Activated naive CD4-positive, alpha-beta T cell treated with anti-CD3 and anti-CD28 coated beads, Interleukin-2, amount 50 U/mL, for 72 hours (primary cell): ENCODE results near the gene MLC1. TPM values are rescaled to one million over a fixed set of nuclear protein-coding genes. Genes with fewer than 3 reads are reported as not detected.

ENCODE experiments used
- ATAC-seq, 2 donors: fragments of 150-1000 bp; cut with Tn5 transposase; 2 replicates each; pipeline ENCODE4 v1.10.0; 2021; ENCODE audit warnings: mild to moderate bottlenecking in 2 of 2, moderate library complexity in 2 of 2
- DNase-seq, 2 donors: peaks; one replicate each; pipeline ENCODE4 v3.0.0; 2021 to 2022; ENCODE audit warnings: low spot score in 2 of 2
- H3K27ac Mint-ChIP-seq, 2 donors: one replicate each; pipeline ENCODE4 v1.8.0; 2022; ENCODE audit warnings: mild to moderate bottlenecking in 2 of 2, mixed read lengths in 2 of 2
- H3K36me3 Mint-ChIP-seq, 2 donors: one replicate each; pipeline ENCODE4 v1.8.0; 2022; ENCODE audit warnings: mixed read lengths in 2 of 2
- H3K9me3 Mint-ChIP-seq, 2 donors: one replicate each; pipeline ENCODE4 v1.8.0; 2022; ENCODE audit warnings: mixed read lengths in 2 of 2
- total RNA-seq, 2 donors: library from RNA; stranded (reverse); gene quantifications; one replicate each; pipeline ENCODE4 v1.2.3, GENCODE V29; 2022

Gene MLC1
- total RNA-seq, 2 donors from 2014 or later = 0.29 TPM; not detected in 1

GRCh38 chr22:50072167-50072555 lies 13.1 kb downstream of the MLC1 start:
- DNase-seq = no peak
- Mint-ChIP-seq H3K36me3 (no peaks in the 10 kb centered on the region), H3K27ac (no peak overlapping the region), H3K9me3 (no peaks in the 10 kb centered on the region)
- ATAC-seq = no peak

- Mint-ChIP-seq H3K36me3 (no peaks in the 10 kb centered on the region), H3K27ac (no peak overlapping the region), H3K9me3 (no peaks in the 10 kb centered on the region)
- no peak for DNase-seq
- ATAC-seq = no peak
These were observed 13.6 kb downstream of the MLC1 start for GRCh38 chr22:50071432-50072166.

DNA sequence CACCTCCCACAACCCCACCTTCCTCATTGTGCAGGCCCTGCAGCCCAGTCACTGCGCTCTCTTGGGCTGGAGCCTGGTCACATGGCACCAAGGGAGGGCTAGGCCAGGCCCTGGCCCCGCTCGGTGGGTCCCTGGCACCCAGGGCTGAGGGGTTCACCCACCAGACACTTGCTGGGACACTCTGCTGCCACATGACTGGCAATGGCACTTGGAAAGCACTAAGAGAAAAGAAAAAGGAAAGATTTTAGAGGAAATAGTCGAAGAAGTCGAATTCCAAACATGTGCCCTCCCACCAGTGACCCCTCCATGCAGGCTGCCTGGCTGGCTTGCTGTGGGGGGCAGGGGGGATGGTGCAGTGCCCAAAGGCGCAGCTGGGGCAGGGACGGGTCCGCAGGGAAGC lies 14.9 kb downstream of the MLC1 start:
- Mint-ChIP-seq H3K27ac (no peak overlapping the region), H3K9me3 (no peaks in the 10 kb centered on the region), H3K36me3 (no peaks in the 10 kb centered on the region)
- DNase-seq = no peak
- no peak for ATAC-seq

DNA sequence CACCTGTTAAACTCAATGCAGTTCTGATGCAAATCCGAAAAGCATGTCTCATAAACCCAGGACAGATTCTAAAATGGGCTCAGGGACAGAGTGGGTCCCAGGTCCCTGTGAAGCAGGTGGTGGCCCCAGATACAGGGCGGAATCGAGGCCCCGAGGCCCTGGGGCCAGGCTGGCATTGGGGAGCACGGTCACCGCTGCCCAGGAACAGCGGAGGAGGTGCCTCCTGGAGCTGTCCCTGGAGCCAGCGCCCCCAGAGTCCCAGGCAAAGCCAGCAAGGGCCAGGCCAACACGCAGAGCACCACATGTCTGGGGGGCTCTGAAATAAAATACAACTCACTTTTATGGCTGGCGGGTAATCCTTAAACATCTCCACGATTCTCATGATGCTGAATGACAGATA lies 17.1 kb downstream of the MLC1 start:
- no peaks in the 10 kb centered on the region for H3K9me3 Mint-ChIP-seq
- DNase-seq (no peak), ATAC-seq (no peak)
- no peak overlapping the region for H3K27ac Mint-ChIP-seq
- no peaks in the 10 kb centered on the region for H3K36me3 Mint-ChIP-seq

DNA sequence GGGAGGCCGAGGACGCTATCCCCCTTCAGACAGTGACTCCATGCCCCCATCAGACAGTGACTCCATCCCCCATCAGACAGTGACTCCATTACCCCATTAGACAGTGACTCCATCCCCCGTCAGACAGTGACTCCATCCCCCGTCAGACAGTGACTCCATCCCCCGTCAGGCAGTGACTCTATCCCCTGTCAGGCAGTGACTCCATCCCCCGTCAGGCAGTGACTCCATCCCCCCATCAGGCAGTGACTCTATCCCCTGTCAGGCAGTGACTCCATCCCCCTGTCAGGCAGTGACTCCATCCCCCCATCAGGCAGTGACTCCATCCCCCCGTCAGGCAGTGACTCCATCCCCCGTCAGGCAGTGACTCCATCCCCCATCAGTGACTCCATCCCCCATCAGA lies 18.0 kb downstream of the MLC1 start:
- H3K36me3 Mint-ChIP-seq = no peaks in the 10 kb centered on the region
- H3K9me3 Mint-ChIP-seq = no peaks in the 10 kb centered on the region
- H3K27ac Mint-ChIP-seq = no peak overlapping the region
- ATAC-seq (no peak), DNase-seq (no peak)

DNA sequence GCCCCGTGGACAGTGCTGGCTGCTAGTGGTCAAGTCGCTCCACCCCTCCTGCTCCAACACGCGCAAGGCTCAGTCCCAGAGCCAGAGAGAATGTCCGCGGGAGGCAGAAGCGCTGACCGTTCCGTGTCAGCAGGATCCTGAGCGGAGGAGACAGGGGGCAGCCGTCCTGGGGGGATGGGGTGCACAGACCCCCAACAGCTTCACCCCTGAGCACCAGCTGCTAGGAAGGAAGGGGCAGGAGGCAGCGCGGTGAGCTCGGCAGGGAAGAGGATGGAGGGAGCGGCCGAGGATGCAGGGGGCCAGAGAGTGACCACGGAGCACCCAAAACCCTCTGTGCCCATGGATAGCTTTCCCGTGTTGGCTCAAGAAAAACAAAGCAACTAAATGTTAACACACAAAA lies 20.8 kb downstream of the MLC1 start:
- Mint-ChIP-seq H3K27ac (no peak overlapping the region), H3K9me3 (no peaks in the 10 kb centered on the region), H3K36me3 (no peaks in the 10 kb centered on the region)
- DNase-seq (no peak), ATAC-seq (no peak)

DNA sequence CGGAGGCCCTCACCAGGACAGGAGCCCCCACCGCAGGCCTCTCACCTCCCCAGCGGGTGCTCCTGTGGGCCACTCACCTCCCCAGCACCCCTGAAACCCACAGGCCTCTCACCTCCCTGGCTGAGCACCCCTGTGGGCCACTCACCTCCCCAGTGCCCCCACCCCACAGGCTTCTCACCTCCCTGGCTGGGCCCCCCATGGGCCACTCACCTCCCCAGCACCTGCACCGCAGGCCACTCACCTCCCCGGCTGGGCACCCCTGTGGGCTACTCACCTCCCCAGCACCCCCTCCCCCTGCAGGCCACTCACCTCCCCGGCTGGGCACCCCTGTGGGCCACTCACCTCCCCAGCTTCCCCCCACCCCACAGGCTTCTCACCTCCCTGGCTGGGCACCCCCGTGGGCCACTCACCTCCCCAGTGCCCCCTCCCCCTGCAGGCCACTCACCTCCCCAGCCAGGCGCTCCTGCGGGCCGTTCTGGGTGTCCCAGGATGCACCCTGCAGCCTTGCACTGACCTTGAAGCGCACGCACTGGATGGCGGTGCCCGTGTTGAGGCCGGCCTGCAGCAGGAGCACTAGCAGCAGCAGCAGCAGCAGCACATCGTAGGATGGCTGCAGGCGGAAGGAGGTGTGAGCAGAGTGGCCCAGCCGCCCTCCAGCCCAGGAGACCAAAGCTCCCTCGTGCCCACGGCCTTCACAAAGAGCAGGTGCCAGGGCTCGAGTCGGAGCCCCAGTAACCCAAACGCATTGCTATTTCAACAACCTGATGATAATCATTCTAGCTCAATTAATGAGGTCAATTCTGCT lies 21.4 kb downstream of the MLC1 start:
- no peak for ATAC-seq
- H3K9me3 Mint-ChIP-seq = no peaks in the 10 kb centered on the region
- no peak for DNase-seq
- H3K27ac Mint-ChIP-seq = no peak overlapping the region
- H3K36me3 Mint-ChIP-seq = no peaks in the 10 kb centered on the region

DNA sequence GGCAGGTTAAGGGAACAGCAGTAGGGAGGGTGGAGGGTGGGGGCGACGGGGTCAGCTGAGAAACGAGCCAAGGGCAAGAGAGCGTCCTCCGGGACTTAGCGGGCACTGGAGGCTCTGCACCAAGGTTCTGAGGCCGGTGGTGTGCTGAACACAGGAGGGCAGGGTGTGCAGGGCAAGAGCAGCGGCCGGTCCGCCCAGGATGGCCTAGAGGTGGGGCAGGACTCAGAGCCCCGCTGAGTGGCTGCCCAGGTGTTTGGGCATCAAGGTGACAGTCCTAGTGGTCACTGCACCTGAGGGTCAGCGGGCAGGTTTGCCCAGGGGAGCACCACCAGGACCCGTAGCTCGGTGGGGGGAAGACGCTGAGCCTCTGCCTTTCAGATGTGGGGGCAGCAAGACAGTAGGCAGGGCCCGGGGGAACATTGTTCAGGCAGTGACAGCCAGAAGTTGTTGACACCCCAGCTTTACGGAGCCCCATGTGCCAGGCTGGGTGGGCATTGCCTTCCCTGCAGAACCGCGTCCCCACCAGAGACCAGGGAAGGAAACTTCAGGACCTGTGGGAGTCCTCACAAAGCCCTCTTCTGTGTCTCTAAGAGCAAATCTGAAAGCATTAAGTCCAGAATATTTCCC lies 22.6 kb downstream of the MLC1 start:
- DNase-seq = no peak
- no peak for ATAC-seq
- Mint-ChIP-seq H3K9me3 (no peaks in the 10 kb centered on the region), H3K27ac (no peak overlapping the region), H3K36me3 (no peaks in the 10 kb centered on the region)

DNA sequence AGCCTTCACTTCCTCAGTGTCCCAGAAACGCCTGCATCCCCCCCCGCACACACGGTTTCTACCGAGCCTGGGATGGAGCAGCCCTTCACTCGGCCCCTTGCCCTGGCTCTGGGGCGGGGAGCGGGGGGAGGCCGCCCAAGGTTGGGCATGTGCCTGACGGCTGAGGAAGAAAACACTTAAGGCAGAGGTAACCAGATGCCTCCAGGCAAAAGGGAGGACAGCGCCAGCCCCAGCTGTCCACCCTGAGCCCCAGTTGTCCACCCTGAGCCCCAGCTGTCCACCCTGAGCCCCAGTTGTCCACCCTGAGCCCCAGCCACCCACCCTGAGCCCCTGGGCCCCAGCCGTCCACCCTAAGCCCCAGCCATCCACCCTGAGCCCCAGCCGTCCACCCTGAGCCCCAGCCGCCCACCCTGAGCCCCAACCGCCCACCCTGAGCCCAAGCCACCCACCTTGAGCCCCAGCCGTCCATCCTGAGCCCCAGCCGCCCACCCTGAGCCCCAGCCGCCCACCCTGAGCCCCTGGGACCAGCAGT lies 23.3 kb downstream of the MLC1 start:
- H3K9me3 Mint-ChIP-seq = no peaks in the 10 kb centered on the region
- ATAC-seq = no peak
- H3K27ac Mint-ChIP-seq = no peak overlapping the region

DNA sequence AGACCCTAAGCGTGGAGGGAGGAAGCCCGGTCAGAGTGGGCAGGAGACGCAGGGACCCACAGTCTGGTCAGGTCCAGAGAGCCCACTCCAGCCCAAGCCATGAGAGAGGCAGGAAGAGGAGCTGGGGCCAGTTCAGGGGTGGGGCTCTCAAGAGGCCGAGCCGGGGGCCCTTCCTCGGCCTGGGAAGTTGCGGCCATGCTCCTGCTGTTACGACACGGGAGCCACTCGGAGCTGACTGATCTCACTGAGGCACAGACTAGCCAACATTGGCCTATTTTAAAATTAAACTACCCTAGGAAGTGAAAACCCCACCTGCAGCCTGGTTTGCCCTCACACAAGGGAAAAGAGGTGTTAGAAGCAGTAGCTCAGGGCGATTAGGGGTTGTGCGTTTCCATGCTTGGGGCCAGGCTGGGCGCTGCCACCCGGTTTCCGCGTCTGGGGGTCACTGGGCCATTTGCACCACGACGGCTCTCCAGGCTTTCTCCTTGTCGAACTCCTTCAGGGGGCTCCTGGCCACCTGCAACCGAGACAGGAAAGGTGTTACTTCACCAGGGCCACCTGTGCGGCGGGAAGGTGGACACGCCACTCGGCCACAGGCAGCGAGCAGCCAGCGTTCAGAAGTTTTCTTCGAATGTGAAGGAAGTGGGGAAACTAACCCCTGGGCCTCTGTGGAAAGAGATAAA lies 23.9 kb downstream of the MLC1 start:
- H3K36me3 Mint-ChIP-seq = no peaks in the 10 kb centered on the region
- no peak for DNase-seq
- no peak overlapping the region for H3K27ac Mint-ChIP-seq
- no peaks in the 10 kb centered on the region for H3K9me3 Mint-ChIP-seq
- ATAC-seq = no peak

More for the DNA sequence above, 23.3 kb downstream of the MLC1 start:
- H3K36me3 Mint-ChIP-seq = no peaks in the 10 kb centered on the region
- DNase-seq = no peak

- no peaks in the 10 kb centered on the region for H3K36me3 Mint-ChIP-seq
- DNase-seq (no peak), ATAC-seq (no peak)
- no peak overlapping the region for H3K27ac Mint-ChIP-seq
- no peaks in the 10 kb centered on the region for H3K9me3 Mint-ChIP-seq
These were observed 24.6 kb downstream of the MLC1 start for GRCh38 chr22:50060441-50061140.

- ATAC-seq (no peak), DNase-seq (no peak)
- Mint-ChIP-seq H3K9me3 (no peaks in the 10 kb centered on the region), H3K27ac (no peak overlapping the region), H3K36me3 (no peaks in the 10 kb centered on the region)
These were observed 25.4 kb downstream of the MLC1 start for GRCh38 chr22:50059881-50060262.

GRCh38 chr22:50058906-50059880 lies 26.0 kb downstream of the MLC1 start:
- H3K9me3 Mint-ChIP-seq = no peaks in the 10 kb centered on the region
- no peak for DNase-seq
- no peak for ATAC-seq
- no peaks in the 10 kb centered on the region for H3K36me3 Mint-ChIP-seq
- no peak overlapping the region for H3K27ac Mint-ChIP-seq

DNA sequence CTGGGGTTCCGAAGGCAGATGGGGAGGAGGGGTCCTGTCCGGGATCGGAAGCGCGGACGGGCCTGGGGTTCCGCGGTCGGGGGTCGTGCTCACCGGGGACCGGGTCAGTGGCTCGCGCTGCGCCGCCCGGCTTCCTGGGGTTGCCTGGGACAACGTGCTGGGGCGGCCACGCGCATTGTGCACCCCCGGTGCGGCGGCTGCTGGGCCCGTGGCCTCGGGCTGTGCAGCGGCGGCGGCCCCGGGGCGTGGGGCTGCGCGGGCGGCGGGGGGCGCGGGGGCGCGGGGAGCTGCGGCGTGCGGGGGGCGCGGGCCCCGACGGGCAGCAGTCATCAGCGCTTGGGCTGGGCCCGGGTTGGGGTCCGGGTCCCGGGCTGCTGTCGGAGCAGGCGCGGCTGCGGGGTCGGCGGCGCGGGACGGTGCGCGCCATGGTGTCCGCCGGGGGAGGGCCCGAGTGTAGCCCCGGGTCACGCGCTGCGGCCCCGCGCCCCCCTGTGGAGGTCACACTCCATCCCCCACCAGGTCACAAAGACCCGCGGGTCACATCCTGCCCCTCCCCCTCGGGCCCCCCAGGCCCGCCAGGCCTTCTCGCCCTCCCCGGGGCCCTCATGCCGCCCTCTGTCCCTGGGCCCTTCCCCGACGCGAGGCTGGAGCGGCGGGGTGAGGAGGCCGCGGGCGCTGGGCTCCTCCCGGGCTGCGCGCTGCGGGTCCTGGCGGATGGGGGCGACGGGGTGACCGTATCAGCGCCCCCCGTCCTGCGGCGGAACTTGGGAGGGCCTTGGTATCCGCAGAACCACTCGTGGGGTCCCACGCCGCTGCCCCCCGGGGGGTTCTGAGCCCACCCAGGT lies 26.9 kb downstream of the MLC1 start, which contains the start of gene TTLL8:
Gene TTLL8 (minus strand): TSS at position 238 of the 845 bp plus-strand sequence.
- no peak for DNase-seq
- no peak for ATAC-seq
- peaks cover 3 to 5% of the 10 kb centered on the region in 2 donors for H3K9me3 Mint-ChIP-seq
- no peak within 1 kb of the TSS for H3K27ac Mint-ChIP-seq
- H3K36me3 Mint-ChIP-seq = peaks cover 0 to 9% of the 10 kb centered on the region in 2 donors
